ENCODE data around the gene LRRFIP2.

- TF ChIP-seq CTCF (IDR thresholded peaks at IDR 0.05; ENCODE audit: poor library complexity) (no peak), EZH2 (IDR thresholded peaks at IDR 0.05; ENCODE audit: borderline replicate concordance) (no peak)
These were observed 25.8 kb upstream of the LRRFIP2 start for GRCh38 chr3:37200141-37200540.
